WTC11 (cell line): ENCODE results near the gene CHTF8. TPM values are rescaled to one million over a fixed set of nuclear protein-coding genes. Genes with fewer than 3 reads are reported as not detected.

Experiments
- ATAC-seq: fragments of 200-7000 bp; cut with Tn5 transposase; 2 replicates; pipeline ENCODE4 v1.10.0; 2021; ENCODE audit warnings: mild to moderate bottlenecking, moderate library complexity
- CTCF ChIA-PET: fragments of 300-600 bp; sonication (Branson Sonifier 250); formaldehyde crosslinking; loops from one replicate; lab custom pipeline; 2021; ENCODE audit warnings: antibody characterized with exemption; lab: Charles Lee
- POLR2A ChIA-PET: fragments of 350-600 bp; sonication (Branson Sonifier 250); formaldehyde crosslinking; loops from one replicate; lab custom pipeline; 2021; ENCODE audit warnings: antibody characterized with exemption; lab: Charles Lee
- DNase-seq: peaks from one replicate; pipeline ENCODE4 v3.0.0; 2021; ENCODE audit warnings: low spot score
- H3K27ac Mint-ChIP-seq: 2 replicates; pipeline ENCODE4 v1.8.0; 2021; ENCODE audit warnings: mixed read lengths
- H3K27me3 Mint-ChIP-seq: 2 replicates; pipeline ENCODE4 v1.8.0; 2021; ENCODE audit warnings: low read depth, mild to moderate bottlenecking, moderate library complexity, mixed read lengths
- H3K36me3 Mint-ChIP-seq: 2 replicates; pipeline ENCODE4 v1.8.0; 2021; ENCODE audit warnings: mixed read lengths
- H3K4me1 Mint-ChIP-seq: 2 replicates; pipeline ENCODE4 v1.8.0; 2022; ENCODE audit warnings: mixed read lengths
- H3K4me3 Mint-ChIP-seq: 2 replicates; pipeline ENCODE4 v1.8.0; 2021; ENCODE audit warnings: mild to moderate bottlenecking, moderate library complexity, mixed read lengths
- H3K9me3 Mint-ChIP-seq: 2 replicates; pipeline ENCODE4 v1.8.0; 2021; ENCODE audit warnings: mixed read lengths
- ARID4B ChIP-seq: sonication (generic); formaldehyde crosslinking; IDR thresholded peaks from 2 replicates; pipeline ENCODE4 v1.8.0; 2023; ENCODE audit warnings: missing genetic modification reagents, mild to moderate bottlenecking, borderline replicate concordance
- ATF1 ChIP-seq: sonication (generic); formaldehyde crosslinking; IDR thresholded peaks from 2 replicates; pipeline ENCODE4 v1.8.1; 2023; ENCODE audit warnings: mild to moderate bottlenecking, moderate library complexity, missing genetic modification reagents
- CBFB ChIP-seq: sonication (generic); formaldehyde crosslinking; IDR thresholded peaks from 2 replicates; pipeline ENCODE4 v1.8.1; 2022; ENCODE audit warnings: mild to moderate bottlenecking, low read depth, missing genetic modification reagents
- CDX4 ChIP-seq: fragments of 250-450 bp; sonication (Bioruptor Pico); IDR thresholded peaks from 2 replicates; pipeline ENCODE4 v1.9.0; 2021; ENCODE audit warnings: moderate library complexity, mild to moderate bottlenecking, inconsistent platforms, borderline replicate concordance
- ETV6 ChIP-seq: sonication (generic); formaldehyde crosslinking; IDR thresholded peaks from 2 replicates; pipeline ENCODE4 v1.8.1; 2022; ENCODE audit warnings: mild to moderate bottlenecking, missing genetic modification reagents
- JAZF1 ChIP-seq: fragments of 250-450 bp; sonication (Bioruptor Pico); IDR thresholded peaks from 2 replicates; pipeline ENCODE4 v1.9.0; 2021; ENCODE audit warnings: moderate library complexity, mild to moderate bottlenecking, inconsistent platforms
- MLX ChIP-seq: sonication (generic); formaldehyde crosslinking; IDR thresholded peaks from 2 replicates; pipeline ENCODE4 v1.8.1; 2023; ENCODE audit warnings: mild to moderate bottlenecking, missing genetic modification reagents, moderate library complexity
- MXD4 ChIP-seq: fragments of 250-450 bp; sonication (Bioruptor Pico); IDR thresholded peaks from 2 replicates; pipeline ENCODE4 v1.8.0; 2021; ENCODE audit warnings: mild to moderate bottlenecking, moderate library complexity, borderline replicate concordance
- SMAD3 ChIP-seq: sonication (generic); formaldehyde crosslinking; IDR thresholded peaks from 2 replicates; pipeline ENCODE4 v1.8.0; 2022; ENCODE audit warnings: missing genetic modification reagents, mild to moderate bottlenecking, borderline replicate concordance
- SMAD4 ChIP-seq: sonication (generic); formaldehyde crosslinking; IDR thresholded peaks from 2 replicates; pipeline ENCODE4 v1.8.0; 2022; ENCODE audit warnings: mild to moderate bottlenecking, missing genetic modification reagents
- TEAD1 ChIP-seq: sonication (generic); formaldehyde crosslinking; IDR thresholded peaks from 2 replicates; pipeline ENCODE4 v1.8.0; 2022; ENCODE audit warnings: mild to moderate bottlenecking, missing genetic modification reagents
- USF2 ChIP-seq: sonication (generic); formaldehyde crosslinking; IDR thresholded peaks from 2 replicates; pipeline ENCODE4 v1.8.1; 2023; ENCODE audit warnings: mild to moderate bottlenecking, missing genetic modification reagents, moderate library complexity
- ZNF263 ChIP-seq: sonication (generic); formaldehyde crosslinking; IDR thresholded peaks from 2 replicates; pipeline ENCODE4 v1.8.1; 2022; ENCODE audit warnings: low read depth, mild to moderate bottlenecking, moderate library complexity, missing genetic modification reagents
- ZNF416 ChIP-seq: fragments of 250-450 bp; sonication (Bioruptor Pico); IDR thresholded peaks from 2 replicates; pipeline ENCODE4 v1.9.0; 2021; ENCODE audit warnings: mild to moderate bottlenecking, inconsistent platforms
- ZNF512 ChIP-seq: sonication (generic); formaldehyde crosslinking; IDR thresholded peaks from 2 replicates; pipeline ENCODE4 v1.8.1; 2022; ENCODE audit warnings: missing genetic modification reagents, borderline replicate concordance
- ZNF532 ChIP-seq: fragments of 250-450 bp; sonication (Bioruptor Pico); IDR thresholded peaks from 2 replicates; pipeline ENCODE4 v1.9.0; 2021; ENCODE audit warnings: mild to moderate bottlenecking, borderline replicate concordance
- ZSCAN18 ChIP-seq: fragments of 250-450 bp; sonication (Bioruptor Pico); IDR thresholded peaks from 2 replicates; pipeline ENCODE4 v2.1.2; 2022; ENCODE audit warnings: mild to moderate bottlenecking, moderate library complexity
- total RNA-seq: library from RNA; stranded (reverse); gene quantifications from 3 replicates; pipeline ENCODE4 v1.2.3, GENCODE V29; 2021

Gene CHTF8
- total RNA-seq, 1 experiment from 2014 or later = 115 TPM

GRCh38 chr16:69073181-69073702 is 59.1 kb downstream of the CHTF8 start:
- peak overlapping the region; percentile 55 for H3K4me3 Mint-ChIP-seq
- CTCF ChIA-PET = interaction anchor here (1.0 to 2.4 kb wide), 5 partner anchors 22 to 85 kb away, joined by 3 to 11 read pairs (median 5); partner anchors contain the start of gene HAS3
- no peaks in the 10 kb centered on the region for H3K27me3 Mint-ChIP-seq
- TF ChIP-seq ZNF263 (CRISPR knock-in tag) = no peak
- TF ChIP-seq ZSCAN18 (CRISPR knock-in tag) = no peak
- no peak for TF ChIP-seq ATF1 (CRISPR knock-in tag)
- TF ChIP-seq ETV6 (CRISPR knock-in tag) = peak; percentile 17; the same call in 1 of the 2 replicates
- no peak for TF ChIP-seq CBFB (CRISPR knock-in tag)
- POLR2A ChIA-PET = interaction anchor here (0.6 to 2.2 kb wide), 6 partner anchors 16 to 280 kb away, joined by 4 to 14 read pairs (median 6); partner anchors contain the start of gene HAS3
- no peaks in the 10 kb centered on the region for H3K9me3 Mint-ChIP-seq
- H3K4me1 Mint-ChIP-seq = peaks cover 65% of the 10 kb centered on the region
- peak overlapping the region; percentile 96 for H3K27ac Mint-ChIP-seq
- no peak for DNase-seq
- no peaks in the 10 kb centered on the region for H3K36me3 Mint-ChIP-seq
- ATAC-seq = no peak

- Mint-ChIP-seq H3K27ac (peak overlapping the region; percentile 96), H3K4me1 (peaks cover 63% of the 10 kb centered on the region), H3K36me3 (no peaks in the 10 kb centered on the region), H3K4me3 (peak overlapping the region; percentile 55), H3K9me3 (no peaks in the 10 kb centered on the region), H3K27me3 (no peaks in the 10 kb centered on the region)
- ChIA-PET CTCF (interaction anchor here (0.6 to 2.4 kb wide), 8 partner anchors 21 to 229 kb away, joined by 3 to 11 read pairs (median 4); partner anchors contain the start of gene HAS3), POLR2A (interaction anchor here (0.5 to 2.2 kb wide), 5 partner anchors 17 to 259 kb away, joined by 4 to 6 read pairs (median 4); partner anchors contain the start of gene HAS3)
- ATAC-seq (no peak; the same call in 1 of the 2 replicates), DNase-seq (no peak)
- TF ChIP-seq MLX (CRISPR knock-in tag) (no peak), TEAD1 (no peak), ARID4B (CRISPR knock-in tag) (no peak), SMAD3 (CRISPR knock-in tag) (no peak), ZNF532 (CRISPR knock-in tag) (no peak), ZNF512 (CRISPR knock-in tag) (no peak), MXD4 (no peak), CDX4 (no peak), JAZF1 (CRISPR knock-in tag) (no peak), SMAD4 (no peak), USF2 (CRISPR knock-in tag) (no peak), ZNF416 (CRISPR knock-in tag) (no peak)
These were observed 59.8 kb downstream of the CHTF8 start for GRCh38 chr16:69072640-69072974.
